ENCODE results near the gene SIPA1L3.
"Not testable (repeated sequence)": the region's sequence is repeated elsewhere in the genome, so short reads cannot be mapped to it uniquely, and the experiment has no call there.

The SIPA1L3 gene

GRCh38 chr19:37909661-37910199 is 2.7 kb downstream of the SIPA1L3 start:
- FAIRE-seq = peak; percentile 14
- DNase-seq (ENCODE audit: insufficient read length, low spot score) = no peak

DNA sequence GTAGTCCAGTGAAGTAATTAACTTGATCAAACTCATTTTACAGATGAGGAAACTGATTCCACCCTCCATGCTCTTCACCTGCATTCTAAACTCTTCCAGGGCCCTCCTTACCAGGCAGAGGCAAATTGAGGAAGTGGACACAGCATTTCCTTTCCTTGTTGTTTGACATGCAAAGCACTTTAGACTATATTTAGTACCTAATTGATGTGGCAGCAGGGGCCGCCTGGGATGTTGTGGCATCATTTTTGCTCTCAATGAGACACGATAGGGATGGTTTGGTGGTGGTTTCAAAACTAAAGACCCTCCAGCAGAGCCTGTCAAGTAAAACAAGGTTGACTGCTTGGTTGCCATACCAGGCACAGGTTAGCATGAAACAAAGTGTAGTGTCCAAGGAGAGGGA is 7.9 kb downstream of the SIPA1L3 start:
- FAIRE-seq = peak; percentile 96
- DNase-seq (ENCODE audit: insufficient read length, low spot score) = no peak

DNA sequence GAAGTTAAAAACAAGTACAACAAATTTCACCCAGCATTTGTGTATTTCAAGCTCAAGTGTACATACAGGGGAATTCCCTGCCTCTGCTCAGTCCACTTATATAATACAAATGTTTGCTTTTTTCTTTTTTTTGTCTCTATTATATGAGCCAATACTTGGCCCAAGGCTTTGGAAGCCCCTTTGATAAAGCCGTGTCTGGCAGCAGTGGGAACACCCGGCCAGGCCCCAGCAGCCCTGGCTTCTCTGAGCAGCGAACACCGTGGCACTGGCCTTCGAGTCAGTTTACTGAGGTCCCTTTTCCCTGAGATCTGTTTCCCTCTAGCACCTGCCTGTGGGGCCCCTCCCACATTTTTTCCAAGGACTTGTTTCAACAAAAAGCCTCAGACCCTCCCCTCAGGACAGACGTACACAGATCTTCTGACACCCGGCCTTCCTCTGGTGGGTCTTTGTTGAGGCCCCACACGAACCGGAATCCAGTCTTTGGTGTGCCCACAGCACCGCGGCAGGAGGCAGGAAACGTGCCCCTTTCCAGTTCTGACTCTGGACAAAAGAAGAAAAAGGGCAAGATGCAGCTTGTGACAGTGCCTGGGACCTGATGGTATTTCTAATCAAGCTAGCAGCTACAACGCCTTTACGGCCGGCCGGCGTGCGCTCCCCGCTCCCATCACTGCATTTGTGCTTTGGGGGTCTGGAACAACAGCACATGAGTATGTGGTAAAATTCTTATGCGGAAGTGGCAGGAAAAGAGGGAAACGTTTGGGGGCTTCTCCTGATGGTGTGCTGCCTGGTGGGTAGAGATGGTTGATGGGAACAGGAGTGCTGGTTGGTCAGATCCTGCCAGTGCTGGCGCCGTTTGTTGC is 13.8 kb downstream of the SIPA1L3 start:
- DNase-seq (ENCODE audit: insufficient read length, low spot score) (no peak), FAIRE-seq (peak; percentile 65)

GRCh38 chr19:37924573-37924972 is 17.6 kb downstream of the SIPA1L3 start:
- FAIRE-seq; DNase-seq (ENCODE audit: insufficient read length, low spot score): not testable (repeated sequence)

GRCh38 chr19:37925212-37925611 is 18.2 kb downstream of the SIPA1L3 start:
- no peak for DNase-seq (ENCODE audit: insufficient read length, low spot score)
- FAIRE-seq = no peak

DNA sequence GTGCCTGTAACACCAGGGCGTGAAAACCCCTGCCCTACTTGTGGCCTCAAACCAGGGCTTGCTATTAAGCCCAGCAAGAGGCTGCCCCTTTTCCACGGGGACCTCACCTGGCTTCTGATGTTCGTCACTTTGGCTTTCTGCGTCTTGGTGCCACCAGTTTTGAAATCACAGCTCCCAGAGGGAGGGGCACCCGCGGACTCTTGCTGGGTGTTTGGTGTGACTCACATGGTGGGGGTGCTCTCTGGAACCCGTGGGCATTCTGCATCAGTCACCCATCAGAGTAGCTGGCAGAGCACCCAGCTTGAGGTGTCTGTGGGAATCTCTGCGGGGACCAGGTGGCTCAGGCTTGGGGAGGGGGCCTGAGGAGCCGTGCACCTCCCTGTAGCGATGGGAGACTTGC is 19.2 kb downstream of the SIPA1L3 start:
- peak; percentile 51 for FAIRE-seq
- DNase-seq (ENCODE audit: insufficient read length, low spot score) = no peak

- FAIRE-seq = no peak
- no peak for DNase-seq (ENCODE audit: insufficient read length, low spot score)
These were observed 19.7 kb downstream of the SIPA1L3 start for GRCh38 chr19:37926711-37927110.

DNA sequence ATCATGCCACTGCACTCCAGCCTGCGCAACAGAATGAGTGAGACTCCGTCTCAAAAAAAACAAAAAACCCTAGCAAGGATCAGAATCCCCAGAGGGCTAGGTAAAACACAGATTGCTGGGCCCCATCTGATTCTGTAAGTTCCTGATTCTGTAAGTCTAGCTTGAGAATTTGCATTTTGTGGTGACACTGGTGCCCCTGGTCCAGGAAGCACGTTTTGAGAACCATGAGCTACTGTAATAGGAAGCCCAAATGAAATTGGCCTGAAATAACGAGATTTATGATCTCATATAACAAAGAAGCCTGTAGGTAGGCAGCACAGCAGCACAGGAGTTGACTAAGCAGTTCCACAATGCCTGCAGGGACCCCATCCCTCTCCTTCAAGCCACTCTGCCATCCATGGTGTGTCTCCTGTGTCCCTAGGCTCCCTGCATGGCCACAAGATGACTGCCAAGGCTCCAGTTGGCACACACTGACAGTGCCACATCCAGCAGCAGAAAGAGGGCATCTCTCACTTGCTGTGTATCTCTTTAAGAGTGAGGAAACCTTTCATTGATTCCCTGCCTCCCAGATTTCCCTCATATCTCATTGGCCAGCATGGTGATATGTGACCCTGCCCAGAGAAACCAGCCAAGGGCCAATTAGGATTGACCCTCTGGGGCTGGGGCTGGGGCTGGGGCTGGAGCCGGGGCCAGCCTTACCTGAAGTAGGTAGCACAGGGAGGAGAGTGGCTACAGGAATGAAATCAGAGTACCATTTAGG is 21.7 kb downstream of the SIPA1L3 start:
- DNase-seq (ENCODE audit: insufficient read length, low spot score) (peak; percentile 50), FAIRE-seq (peak; percentile 92)

DNA sequence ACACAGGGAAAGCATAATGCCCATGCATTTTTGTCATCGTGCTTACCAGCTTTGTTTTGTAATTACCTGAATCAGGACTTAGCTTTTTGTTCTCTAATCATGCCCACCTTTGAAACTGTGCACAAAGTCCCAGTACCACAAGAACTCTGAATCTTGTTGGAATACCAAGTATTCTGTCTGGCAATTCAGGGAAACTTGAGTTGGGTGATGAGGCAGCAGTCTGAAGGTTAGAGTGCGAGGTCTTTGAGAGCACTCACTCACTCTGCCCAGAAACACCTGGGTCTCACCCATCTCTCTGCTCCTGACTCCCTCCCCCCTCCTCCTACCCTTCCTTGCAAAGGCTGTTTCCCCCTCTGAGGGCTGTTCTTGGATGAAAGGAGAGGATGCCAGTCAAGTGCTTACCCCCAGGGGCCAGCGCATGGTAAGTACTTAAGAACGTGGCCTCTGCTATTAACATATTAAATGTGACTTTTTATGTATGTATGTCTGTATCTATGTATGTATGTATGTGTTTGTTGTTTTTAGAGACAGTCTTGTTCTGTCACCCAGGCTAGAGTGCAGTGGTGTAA is 22.4 kb downstream of the SIPA1L3 start:
- no peak for FAIRE-seq

DNA sequence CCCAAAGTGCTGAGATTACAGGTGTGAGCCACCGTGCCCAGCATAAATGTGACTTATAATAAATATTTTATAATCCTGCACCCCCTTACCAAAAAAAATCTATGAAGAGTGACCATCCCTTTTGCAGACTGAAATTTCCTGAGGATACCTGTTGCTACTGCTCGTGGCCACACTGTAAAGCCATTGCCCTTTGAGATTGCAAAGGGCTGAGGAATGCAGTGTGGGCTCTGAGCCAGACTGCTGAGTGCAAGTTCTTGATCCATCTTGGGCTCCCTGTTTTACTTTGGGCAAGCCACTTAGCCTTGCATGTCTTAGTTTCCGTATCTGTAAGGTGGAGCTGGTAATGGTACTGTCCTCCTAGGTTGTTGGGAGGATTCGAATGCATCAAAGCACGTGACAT is 23.4 kb downstream of the SIPA1L3 start:
- no peak for DNase-seq (ENCODE audit: insufficient read length, low spot score)
- FAIRE-seq = no peak

More for the DNA sequence above, 22.4 kb downstream of the SIPA1L3 start:
- DNase-seq (ENCODE audit: insufficient read length, low spot score) = no peak

DNA sequence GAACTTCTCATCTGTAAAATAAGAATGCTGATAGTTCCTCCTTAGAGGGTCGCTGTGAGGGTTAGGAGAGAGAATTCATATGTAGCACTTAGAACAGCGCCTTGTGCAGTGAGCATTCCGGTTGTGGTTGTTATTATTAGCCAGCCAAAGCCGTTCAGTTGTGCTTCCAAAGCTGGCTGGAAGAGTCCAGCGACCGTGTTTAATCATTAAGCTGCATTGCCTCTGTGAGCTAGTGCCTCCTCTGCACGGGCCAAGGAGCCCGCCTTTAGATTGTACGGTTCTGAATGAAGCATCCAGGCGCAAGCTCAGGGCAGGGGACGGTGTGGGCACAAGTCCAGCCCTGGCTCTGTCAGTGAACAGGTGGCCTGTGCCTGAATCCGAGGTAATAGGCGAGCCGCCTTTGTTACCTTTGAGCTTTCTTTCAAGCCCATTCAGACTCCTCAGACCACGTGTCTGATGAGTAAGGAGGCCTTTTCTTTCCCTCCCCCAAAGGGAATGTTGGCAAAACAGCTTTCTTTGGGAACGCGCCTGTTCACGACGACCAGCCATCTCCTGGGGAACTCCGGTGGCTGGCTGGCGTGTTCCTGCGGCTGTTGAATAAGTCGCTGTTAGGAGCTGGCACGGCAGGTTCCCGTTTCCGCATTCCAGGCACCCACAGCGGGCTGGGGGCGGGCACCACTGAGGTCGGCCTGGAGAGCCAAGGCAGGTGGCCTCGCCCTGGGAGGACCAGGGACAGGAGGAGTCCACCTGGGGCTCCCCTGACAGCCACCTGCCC is 25.1 kb downstream of the SIPA1L3 start:
- FAIRE-seq = peak; percentile 99
- peak; percentile 41 for DNase-seq (ENCODE audit: insufficient read length, low spot score)

DNA sequence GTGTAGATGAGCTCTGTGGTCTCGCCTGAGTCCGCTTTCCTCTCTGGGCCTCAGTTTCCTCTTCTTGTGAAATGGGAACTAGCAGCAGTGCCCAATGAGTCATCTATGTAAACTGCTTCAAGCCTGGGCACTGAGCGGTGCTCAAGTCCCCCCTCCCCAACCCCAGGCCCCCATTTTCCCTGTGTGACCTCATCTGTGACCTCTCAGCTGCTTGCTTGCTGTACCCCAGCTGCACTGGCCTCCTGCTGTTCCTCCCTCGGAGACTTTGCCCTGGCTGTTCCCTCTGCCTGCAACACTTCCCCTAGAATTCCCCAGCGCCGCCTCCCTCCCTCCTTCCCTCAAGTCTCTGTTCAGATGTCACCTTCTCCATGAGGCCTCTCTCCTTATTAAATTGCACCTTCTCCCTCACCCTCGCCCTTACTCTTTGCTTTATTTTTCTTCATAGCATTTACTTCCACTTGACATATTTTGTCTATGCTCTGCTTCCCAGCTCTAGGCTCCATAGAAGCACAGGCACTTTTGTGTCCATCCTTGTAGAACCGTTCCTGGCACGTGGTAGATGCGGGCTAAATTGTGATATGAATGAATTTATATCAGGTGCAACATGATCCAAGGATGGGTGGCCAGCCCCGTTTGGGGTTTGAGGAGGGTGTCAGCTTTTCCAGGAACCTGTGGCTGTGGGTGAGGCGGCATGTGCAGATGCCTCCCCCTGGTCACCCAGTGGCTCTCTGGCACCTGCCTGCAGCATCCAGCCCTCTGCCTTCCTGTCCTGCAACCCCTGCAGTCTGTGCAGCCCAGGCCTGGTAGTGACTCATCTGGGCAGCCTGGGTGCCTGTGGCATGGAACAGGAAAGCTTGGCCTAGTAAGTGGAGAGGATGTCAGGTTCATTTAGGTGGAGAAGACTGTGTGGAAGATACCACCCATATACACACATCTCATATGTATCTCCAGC is 26.3 kb downstream of the SIPA1L3 start:
- peak; percentile 59 for FAIRE-seq
- no peak for DNase-seq (ENCODE audit: insufficient read length, low spot score)

DNA sequence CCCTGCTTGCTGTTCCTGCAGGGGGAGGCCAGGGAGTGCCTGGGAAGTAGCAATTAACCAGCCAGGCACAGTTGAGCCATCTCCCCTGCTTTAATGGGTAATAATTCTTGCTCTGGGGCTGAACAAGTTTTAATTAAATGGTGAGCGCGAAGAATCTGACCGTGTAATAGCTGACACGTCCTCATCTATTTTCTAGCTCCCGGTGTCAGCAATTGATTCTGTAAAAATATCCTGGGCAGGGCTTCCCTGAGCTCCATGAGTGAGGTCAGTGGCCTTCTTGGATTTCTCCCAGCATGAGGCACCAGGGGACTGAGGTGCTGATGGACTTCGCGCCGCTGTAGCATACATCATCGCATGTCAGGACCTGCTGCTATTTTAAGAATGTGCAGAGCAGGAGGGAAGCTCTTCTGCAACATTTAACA is 26.9 kb downstream of the SIPA1L3 start:
- FAIRE-seq (no peak), DNase-seq (ENCODE audit: insufficient read length, low spot score) (no peak)

- FAIRE-seq (peak; percentile 23), DNase-seq (ENCODE audit: insufficient read length, low spot score) (no peak)
These were observed 28.3 kb downstream of the SIPA1L3 start for GRCh38 chr19:37935341-37935740.

GRCh38 chr19:37936166-37936565 is 29.2 kb downstream of the SIPA1L3 start:
- FAIRE-seq = no peak
- DNase-seq (ENCODE audit: insufficient read length, low spot score) = no peak

GRCh38 chr19:37936886-37937285 is 29.9 kb downstream of the SIPA1L3 start:
- DNase-seq (ENCODE audit: insufficient read length, low spot score) (no peak), FAIRE-seq (no peak)

DNA sequence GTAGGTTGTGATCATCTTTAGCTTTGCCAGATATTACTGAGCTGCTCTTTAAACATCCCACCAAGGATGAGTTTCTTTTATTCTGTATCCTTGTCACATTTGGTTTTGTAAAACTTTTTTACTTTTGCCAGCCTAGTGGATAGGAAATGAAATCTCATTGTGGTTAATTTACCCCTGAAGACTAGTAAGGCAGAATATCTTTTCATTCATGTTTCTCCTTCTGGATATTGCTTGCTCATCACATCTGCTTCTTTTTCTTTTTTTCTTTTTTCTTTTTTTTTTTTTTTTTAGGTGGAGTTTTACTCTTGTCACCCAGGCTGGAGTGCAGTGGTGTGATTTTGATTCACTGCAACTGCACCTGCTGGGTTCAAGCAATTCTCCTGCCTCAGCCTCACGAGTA is 31.3 kb downstream of the SIPA1L3 start:
- no peak for FAIRE-seq
- DNase-seq (ENCODE audit: insufficient read length, low spot score) = no peak

DNA sequence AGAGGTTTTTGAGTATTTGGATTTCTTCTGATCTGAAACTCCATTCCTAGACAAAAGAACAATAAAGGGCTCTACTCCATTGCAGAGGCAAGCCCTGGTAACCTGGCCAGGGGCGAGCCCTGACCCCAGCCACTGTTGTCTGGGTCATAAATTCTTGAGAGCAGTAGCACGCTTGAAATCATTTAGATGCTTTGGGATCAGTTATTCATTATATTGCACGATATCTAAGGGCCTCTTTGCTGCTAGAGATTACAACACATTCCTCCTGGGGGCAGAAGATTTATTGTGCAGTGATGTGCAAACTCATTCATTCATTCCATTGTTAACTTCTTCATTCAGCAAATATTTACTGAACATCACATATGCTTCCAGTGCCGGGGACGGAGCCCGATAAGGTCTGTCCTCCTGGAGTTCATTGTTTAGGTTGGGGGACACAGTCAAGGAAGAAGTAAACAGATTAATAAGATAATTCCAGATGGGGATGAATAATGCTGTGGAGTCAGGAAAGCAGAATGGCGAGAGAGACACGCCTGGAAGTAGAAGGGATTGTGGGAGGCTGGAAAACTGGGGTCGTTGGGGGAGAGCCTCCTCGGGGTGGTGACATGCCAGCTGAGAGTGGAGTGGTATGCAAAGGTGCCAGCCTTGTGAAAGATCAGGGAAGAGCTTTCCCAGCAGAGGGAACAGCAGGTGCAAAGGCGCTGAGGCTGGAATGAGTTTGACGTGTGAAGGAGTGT is 34.9 kb downstream of the SIPA1L3 start:
- DNase-seq (ENCODE audit: insufficient read length, low spot score) (no peak), FAIRE-seq (no peak)

DNA sequence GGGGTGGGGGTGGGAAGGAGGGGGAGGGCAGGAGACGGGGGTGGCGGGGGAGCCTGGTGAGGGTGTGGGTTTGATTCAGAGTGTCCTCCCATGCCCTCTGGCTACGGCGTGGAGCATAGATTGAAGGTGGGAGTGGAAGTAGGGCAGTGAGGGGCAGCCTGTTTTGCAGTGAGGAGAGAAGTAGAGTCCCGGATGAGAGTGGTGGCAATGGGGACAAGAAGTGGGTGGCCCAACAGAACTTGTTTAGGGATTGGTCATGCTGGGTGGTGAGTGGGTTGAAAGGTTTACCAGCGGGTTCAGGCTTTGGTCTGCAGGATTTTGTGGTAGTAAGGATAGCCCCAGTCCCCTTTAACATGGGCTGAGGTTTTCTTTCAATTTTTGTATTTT is 35.5 kb downstream of the SIPA1L3 start:
- FAIRE-seq (no peak), DNase-seq (ENCODE audit: insufficient read length, low spot score) (no peak)

Data from GM19239 (cell line).